T-cell (primary cell): ENCODE measurements around the gene CISTR. TPM values are rescaled to one million over a fixed set of nuclear protein-coding genes. Genes with fewer than 3 reads are reported as not detected.

Experiments used
- ATAC-seq, 4 experiments: fragments of 200-7000 bp in 3 of 4; fragments of 150-1000 bp in 1 of 4; cut with Tn5 transposase; replicated peaks in 1 of 4; 1 replicate in 3 of 4; 2 replicates in 1 of 4; pipeline ENCODE4 v1.10.0; 2021; ENCODE audit warnings: moderate library complexity in 3 of 4, mild to moderate bottlenecking in 2 of 4, moderate number of reproducible peaks in 1 of 4
- CTCF ChIA-PET, 2 donors: fragments of 300-600 bp; sonication (Branson Sonifier 250); formaldehyde crosslinking; loops; one replicate each; lab custom pipeline; 2022; ENCODE audit warnings: antibody characterized with exemption in 2 of 2; lab: Charles Lee
- POLR2A ChIA-PET, 2 donors: fragments of 300-600 bp; sonication (Branson Sonifier 250); formaldehyde crosslinking; loops; one replicate each; lab custom pipeline; 2022; ENCODE audit warnings: antibody characterized with exemption in 2 of 2; lab: Charles Lee
- DNase-seq, 35 experiments: peaks; one replicate each; pipeline versions ENCODE4 v3.0.0 to v3.0.0-alpha.2; 2013 to 2023
- H3K27ac ChIP-seq: one replicate; pipeline ENCODE4 v1.5.1; 2013; ENCODE audit warnings: low read length
- H3K27me3 ChIP-seq, 2 experiments: replicated peaks in 1 of 2; 1 replicate in 1 of 2; 2 replicates in 1 of 2; pipeline versions ENCODE4 v1.6.1 to v1.7.0; 2013; ENCODE audit warnings: low read length in 1 of 2, mixed read lengths in 1 of 2; ENCODE audit not compliant: control insufficient read depth in 2 of 2, insufficient read depth in 2 of 2; ENCODE audit errors: extremely low read depth in 1 of 2
- H3K36me3 ChIP-seq, 2 donors: 1 replicate in 1 of 2; 2 replicates in 1 of 2; pipeline versions ENCODE4 v1.6.1 to v1.7.0; 2013; ENCODE audit warnings: low read length in 1 of 2; ENCODE audit not compliant: control insufficient read depth in 2 of 2, insufficient read depth in 1 of 2; ENCODE audit errors: extremely low read depth in 1 of 2
- H3K4me1 ChIP-seq, 2 experiments: 1 replicate in 1 of 2; 2 replicates in 1 of 2; pipeline versions ENCODE4 v1.6.1 to v1.7.0; 2013; ENCODE audit warnings: low read length in 2 of 2, mixed read lengths in 1 of 2; ENCODE audit not compliant: insufficient read depth in 2 of 2, control insufficient read depth in 1 of 2; ENCODE audit errors: extremely low read depth in 1 of 2
- H3K4me3 ChIP-seq, 2 donors: 1 replicate in 1 of 2; 2 replicates in 1 of 2; pipeline versions ENCODE4 v1.5.1 to v1.7.0; 2013; ENCODE audit warnings: mild to moderate bottlenecking in 2 of 2, low read length in 1 of 2, moderate library complexity in 1 of 2; ENCODE audit not compliant: control insufficient read depth in 1 of 2; ENCODE audit errors: extremely low read depth in 1 of 2
- H3K9me3 ChIP-seq: 2 replicates; pipeline ENCODE4 v1.7.0; 2013
- H3K27ac Mint-ChIP-seq, 2 donors: one replicate each; pipeline ENCODE4 v1.8.0; 2020 to 2021; ENCODE audit warnings: mild to moderate bottlenecking in 2 of 2, mixed read lengths in 2 of 2
- H3K27me3 Mint-ChIP-seq, 2 donors: one replicate each; pipeline ENCODE4 v1.8.0; 2021 to 2022; ENCODE audit warnings: mixed read lengths in 2 of 2
- H3K36me3 Mint-ChIP-seq: one replicate; pipeline ENCODE4 v1.8.0; 2021; ENCODE audit warnings: mixed read lengths
- H3K4me1 Mint-ChIP-seq, 3 donors: one replicate each; pipeline ENCODE4 v1.8.0; 2020 to 2022; ENCODE audit warnings: mixed read lengths in 3 of 3, mild to moderate bottlenecking in 1 of 3
- H3K4me3 Mint-ChIP-seq, 3 donors: one replicate each; pipeline ENCODE4 v1.8.0; 2020 to 2022; ENCODE audit warnings: mild to moderate bottlenecking in 3 of 3, mixed read lengths in 3 of 3, moderate library complexity in 3 of 3
- H3K9me3 Mint-ChIP-seq, 3 donors: one replicate each; pipeline ENCODE4 v1.8.0; 2020 to 2022; ENCODE audit warnings: mixed read lengths in 3 of 3
- WGBS: methylation state at CpG from one replicate; pipeline ENCODE4 v1.1.5; 2013; ENCODE audit warnings: missing lambda C conversion rate; ENCODE audit not compliant: insufficient coverage; 5-methylcytosine and 5-hydroxymethylcytosine counted together
- total RNA-seq, 35 experiments: library from RNA in 6 of 35; stranded (reverse) in 6 of 35; fragments of 120-200 nt in 1 of 35; gene quantifications; one replicate each; pipeline versions ENCODE4 v1.2.1 to v1.2.4 and lab custom pipeline; 2013 to 2026

Gene CISTR
- total RNA-seq, 5 donors from 2014 or later (not counting 1 experiment from before 2014, with no cell fraction given), result not detected

GRCh38 chr12:53738406-53739213 lies 13.2 kb downstream of the CISTR start:
- Mint-ChIP-seq H3K36me3 (no peaks in the 10 kb centered on the region), H3K4me1 (peaks cover 27 to 30% (median 28%) of the 10 kb centered on the region in 3 donors), H3K27ac (no peak overlapping the region), H3K9me3 (no peaks in the 10 kb centered on the region), H3K4me3 (peak overlapping the region in 2 of 3 donors; percentile 71), H3K27me3 (peaks cover 26 to 60% of the 10 kb centered on the region in 2 donors)
- ChIA-PET CTCF (interaction anchor here (0.6 to 1.4 kb wide), 8 partner anchors 7 to 588 kb away, joined by 3 to 6 read pairs (median 4); partner anchors contain the start of gene CALCOCO1 (in 1 of the 2)), POLR2A (interaction anchor here in 1 of 2 donors (0.7 kb wide), 1 partner anchor 8 kb away, joined by 3 read pairs; no protein-coding TSS in a partner anchor)
- H3K27me3 ChIP-seq, result peaks cover 10 to 77% of the 10 kb centered on the region in 2 experiments
- H3K9me3 ChIP-seq, result no peaks in the 10 kb centered on the region
- no peak overlapping the region for H3K27ac ChIP-seq
- DNase-seq, result peak in 22 of 35 experiments; percentile 15 to 59 (median 38)
- peak; percentile 65 to 76 (median 68) for ATAC-seq
- H3K4me3 ChIP-seq, result peak overlapping the region; percentile 46 to 67
- peaks cover 4 to 30% of the 10 kb centered on the region in 2 experiments for H3K4me1 ChIP-seq
- 14% methylated on average over 10 of the region's 32 CpGs for WGBS
- no peaks in the 10 kb centered on the region for H3K36me3 ChIP-seq

DNA sequence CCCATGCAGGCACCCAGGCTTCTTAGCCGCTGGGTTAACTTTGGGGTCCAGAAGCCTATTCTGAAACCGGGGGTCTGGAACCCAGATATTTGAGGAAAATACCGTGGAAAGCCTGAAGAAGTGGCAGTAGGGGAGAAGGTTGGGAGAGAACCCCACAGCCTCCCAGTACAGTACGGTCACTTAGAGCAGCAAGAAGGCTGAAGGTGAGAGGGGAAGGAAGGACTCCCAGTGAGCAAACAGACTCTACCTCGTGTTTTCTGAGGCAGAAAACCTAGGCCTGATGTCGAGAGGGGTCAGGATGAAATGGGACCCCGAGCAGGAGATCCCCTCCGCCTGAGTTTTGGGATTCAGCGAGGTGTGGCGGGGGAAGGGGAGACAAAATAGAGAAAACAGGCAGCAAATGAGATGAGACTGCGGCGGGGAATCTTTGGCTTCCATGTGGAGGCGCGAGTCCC lies 13.8 kb downstream of the CISTR start:
- H3K4me3 ChIP-seq, result peak overlapping the region; percentile 46 to 67
- no peak overlapping the region for H3K27ac ChIP-seq
- WGBS, result 40% methylated on average over 12 of the region's 14 CpGs
- Mint-ChIP-seq H3K4me3 (peak overlapping the region in 2 of 3 donors; percentile 71), H3K9me3 (no peaks in the 10 kb centered on the region), H3K27ac (no peak overlapping the region), H3K36me3 (no peaks in the 10 kb centered on the region), H3K27me3 (peaks cover 20 to 54% of the 10 kb centered on the region in 2 donors), H3K4me1 (peaks cover 23 to 25% (median 24%) of the 10 kb centered on the region in 3 donors)
- H3K9me3 ChIP-seq, result no peaks in the 10 kb centered on the region
- POLR2A ChIA-PET, result no interaction called here
- ATAC-seq (no peak), DNase-seq (no peak)
- CTCF ChIA-PET, result interaction anchor here (0.6 to 1.4 kb wide), 5 partner anchors 8 to 37 kb away, joined by 3 to 5 read pairs (median 4); partner anchors contain the start of gene CALCOCO1 (in 1 of the 2)
- H3K36me3 ChIP-seq, result no peaks in the 10 kb centered on the region
- H3K4me1 ChIP-seq, result peaks cover 4 to 24% of the 10 kb centered on the region in 2 experiments
- peaks cover 10 to 71% of the 10 kb centered on the region in 2 experiments for H3K27me3 ChIP-seq

- H3K36me3 Mint-ChIP-seq, result no peaks in the 10 kb centered on the region
- WGBS, result 84% methylated on average over 8 of the region's 14 CpGs
- CTCF ChIA-PET, result interaction anchor here (0.6 to 2.4 kb wide), 6 partner anchors 7 to 29 kb away, joined by 3 to 7 read pairs (median 5); partner anchors contain the start of gene CALCOCO1 (in 1 of the 2)
- peaks cover 13 to 46% of the 10 kb centered on the region in 2 donors for H3K27me3 Mint-ChIP-seq
- DNase-seq (no peak), ATAC-seq (no peak)
- H3K9me3 ChIP-seq, result no peaks in the 10 kb centered on the region
- peak overlapping the region in 1 of 3 donors; percentile 7 for H3K4me3 Mint-ChIP-seq
- no peak overlapping the region for H3K4me3 ChIP-seq
- H3K27ac Mint-ChIP-seq, result no peak overlapping the region
- H3K27ac ChIP-seq, result no peak overlapping the region
- H3K36me3 ChIP-seq, result no peaks in the 10 kb centered on the region
- no peaks in the 10 kb centered on the region for H3K9me3 Mint-ChIP-seq
- POLR2A ChIA-PET, result interaction anchor here in 1 of 2 donors (1.1 kb wide), 1 partner anchor 7 kb away, joined by 3 read pairs; no protein-coding TSS in a partner anchor
- H3K4me1 Mint-ChIP-seq, result peaks cover 23 to 25% (median 24%) of the 10 kb centered on the region in 3 donors
- H3K27me3 ChIP-seq, result peaks cover 10 to 66% of the 10 kb centered on the region in 2 experiments
- peaks cover 4 to 24% of the 10 kb centered on the region in 2 experiments for H3K4me1 ChIP-seq
Observed at GRCh38 chr12:53737093-53737808, 14.5 kb downstream of the CISTR start.

- H3K36me3 Mint-ChIP-seq, result no peaks in the 10 kb centered on the region
- H3K27ac Mint-ChIP-seq, result no peak overlapping the region
- ATAC-seq (no peak), DNase-seq (no peak)
- H3K27me3 Mint-ChIP-seq, result peaks cover 11 to 40% of the 10 kb centered on the region in 2 donors
- ChIA-PET POLR2A (interaction anchor here in 1 of 2 donors (1.1 kb wide), 1 partner anchor 8 kb away, joined by 3 read pairs; no protein-coding TSS in a partner anchor), CTCF (interaction anchor here in 1 of 2 donors (0.6 to 2.4 kb wide), 3 partner anchors 8 to 17 kb away, joined by 3 to 7 read pairs (median 5); no protein-coding TSS in a partner anchor)
- no peaks in the 10 kb centered on the region for H3K9me3 Mint-ChIP-seq
- peaks cover 10 to 61% of the 10 kb centered on the region in 2 experiments for H3K27me3 ChIP-seq
- no peak overlapping the region for H3K27ac ChIP-seq
- peaks cover 4 to 24% of the 10 kb centered on the region in 2 experiments for H3K4me1 ChIP-seq
- H3K4me1 Mint-ChIP-seq, result peaks cover 23 to 25% (median 24%) of the 10 kb centered on the region in 3 donors
- no peaks in the 10 kb centered on the region for H3K36me3 ChIP-seq
- no peaks in the 10 kb centered on the region for H3K9me3 ChIP-seq
- 90% methylated on average over 4 of the region's 6 CpGs for WGBS
- H3K4me3 ChIP-seq, result no peak overlapping the region
- H3K4me3 Mint-ChIP-seq, result peak overlapping the region in 1 of 3 donors; percentile 7
Observed at GRCh38 chr12:53736592-53736991, 15.2 kb downstream of the CISTR start.

DNA sequence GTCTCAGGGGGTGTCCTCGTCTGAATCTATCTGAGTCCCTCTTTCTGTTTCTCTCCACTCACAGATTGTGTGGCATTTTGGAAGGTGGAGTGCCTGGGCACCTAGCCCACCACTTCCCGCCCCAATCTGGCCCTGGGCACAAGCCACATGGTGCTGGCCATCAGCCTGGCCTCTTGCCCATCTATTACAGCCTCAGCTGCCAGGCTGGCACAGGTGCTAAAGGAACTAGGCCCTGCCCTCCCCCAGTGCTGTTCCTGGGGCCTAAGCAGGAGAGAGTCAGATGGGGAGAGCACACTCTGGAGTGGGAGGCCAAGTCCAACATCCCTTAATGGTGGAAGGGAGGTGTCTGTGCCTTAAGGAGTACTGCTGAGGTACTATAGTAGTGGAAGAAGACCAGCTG lies 16.2 kb downstream of the CISTR start:
- Mint-ChIP-seq H3K4me1 (peaks cover 23 to 25% (median 24%) of the 10 kb centered on the region in 3 donors), H3K9me3 (no peaks in the 10 kb centered on the region), H3K4me3 (no peak overlapping the region), H3K36me3 (no peaks in the 10 kb centered on the region), H3K27me3 (peaks cover 11 to 40% of the 10 kb centered on the region in 2 donors), H3K27ac (no peak overlapping the region)
- POLR2A ChIA-PET, result no interaction called here
- Histone ChIP-seq H3K4me3 (no peak overlapping the region), H3K9me3 (no peaks in the 10 kb centered on the region), H3K27ac (no peak overlapping the region), H3K27me3 (peaks cover 10 to 54% of the 10 kb centered on the region in 2 experiments), H3K36me3 (no peaks in the 10 kb centered on the region), H3K4me1 (peaks cover 4 to 24% of the 10 kb centered on the region in 2 experiments)
- no peak for ATAC-seq
- CTCF ChIA-PET, result interaction anchor here (0.5 to 3.3 kb wide), 8 partner anchors 9 to 897 kb away, joined by 3 to 28 read pairs (median 4); partner anchors contain the start of gene CALCOCO1 (in 1 of the 2)
- no CpG with 5 or more reads among the region's 2 CpGs for WGBS
- no peak for DNase-seq
